ENCODE results near the gene SPDYE3.
"Not testable (repeated sequence)": the region's sequence is repeated elsewhere in the genome, so short reads cannot be mapped to it uniquely, and the experiment has no call there.

SPDYE3 gene

GRCh38 chr7:100348805-100349204, 41.3 kb downstream of the SPDYE3 start:
- DNase-seq (ENCODE audit: low read depth in 2 of 2, low spot score in 1 of 2) = no peak

DNA sequence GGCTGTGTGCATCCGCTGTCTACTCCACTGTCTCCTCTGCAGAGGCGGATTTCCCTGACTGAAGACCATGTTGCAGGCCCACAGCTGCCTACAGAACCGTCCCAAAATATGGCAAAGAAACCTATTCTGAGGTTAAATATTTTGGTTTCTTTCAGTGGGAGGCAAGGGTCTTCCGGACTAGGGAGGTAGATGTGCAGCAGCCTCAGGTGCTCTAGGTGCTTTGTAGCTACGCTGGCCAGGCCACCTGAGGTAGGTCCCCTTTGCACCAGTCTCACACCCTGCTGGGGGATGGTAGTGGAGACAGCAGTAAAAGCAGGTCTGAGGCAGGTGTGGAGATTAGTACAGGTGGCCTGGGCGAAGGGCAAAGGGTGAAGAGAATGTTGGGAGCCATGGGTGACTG, 42.3 kb downstream of the SPDYE3 start:
- DNase-seq (ENCODE audit: low read depth in 2 of 2, low spot score in 1 of 2) = no peak

- no peak for DNase-seq (ENCODE audit: low read depth in 2 of 2, low spot score in 1 of 2)
Measured at GRCh38 chr7:100351657-100352058, 44.2 kb downstream of the SPDYE3 start.

DNA sequence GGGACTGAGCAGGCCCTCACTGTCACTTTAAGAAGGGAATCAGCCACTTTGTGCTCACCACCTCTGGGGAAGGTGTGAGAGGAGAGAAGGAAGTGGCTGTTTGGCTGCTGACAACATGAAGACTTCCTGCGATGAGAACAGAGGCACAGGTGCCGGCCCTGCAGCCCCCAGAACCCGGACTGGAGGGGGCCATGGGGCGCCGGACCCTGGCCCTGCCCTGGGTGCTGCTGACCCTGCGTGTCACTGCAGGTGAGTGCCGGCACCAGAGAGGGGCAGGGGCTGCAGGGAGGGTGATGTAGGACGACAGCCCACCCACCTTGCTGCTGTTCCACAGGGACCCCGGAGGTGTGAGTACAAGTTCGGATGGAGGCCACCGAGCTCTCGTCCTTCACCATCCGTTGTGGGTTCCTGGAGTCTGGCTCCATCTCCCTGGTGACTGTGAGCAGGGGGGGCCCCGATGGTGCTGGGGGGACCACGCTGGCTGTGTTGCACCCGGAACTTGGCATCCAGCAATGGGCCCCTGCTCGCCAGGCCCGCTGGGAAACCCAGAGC, 44.8 kb downstream of the SPDYE3 start:
- not testable (repeated sequence) for DNase-seq (ENCODE audit: low read depth in 2 of 2, low spot score in 1 of 2)

GRCh38 chr7:100352984-100353684, 45.6 kb downstream of the SPDYE3 start:
- no peak for DNase-seq (ENCODE audit: low read depth in 2 of 2, low spot score in 1 of 2)

DNA sequence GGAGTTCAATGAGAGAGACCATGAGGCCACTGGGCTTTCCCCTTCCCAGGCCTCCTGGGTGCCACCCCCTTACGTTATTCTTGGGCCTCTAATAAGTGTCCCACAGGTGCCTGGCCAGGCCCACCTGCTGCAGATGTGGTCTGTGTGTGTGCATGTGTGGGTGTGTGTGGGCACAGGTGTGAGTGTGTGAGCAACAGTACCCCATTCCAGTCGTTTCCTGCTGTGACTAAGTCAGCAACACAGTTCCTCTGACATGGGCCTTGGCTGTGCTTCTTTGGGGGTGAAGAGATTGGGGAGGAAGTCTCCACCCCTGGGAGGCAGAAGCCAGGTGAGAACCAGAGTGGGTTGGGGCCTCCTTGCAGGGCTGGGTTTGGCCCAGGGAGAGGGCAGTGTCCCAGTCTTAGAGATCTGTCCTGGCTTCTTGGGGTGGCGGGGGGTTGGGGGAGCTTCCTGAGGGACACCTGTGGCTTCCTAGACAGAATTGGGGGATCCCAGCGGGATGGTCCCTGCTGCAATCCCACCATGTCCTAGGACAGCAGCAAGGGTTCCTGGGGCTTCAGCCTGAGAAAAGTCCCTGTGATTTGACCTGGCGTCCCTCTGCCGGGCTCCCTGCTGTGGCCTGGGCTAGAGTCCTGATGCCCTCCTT, 46.3 kb downstream of the SPDYE3 start:
- no peak for DNase-seq (ENCODE audit: low read depth in 2 of 2, low spot score in 1 of 2)

DNA sequence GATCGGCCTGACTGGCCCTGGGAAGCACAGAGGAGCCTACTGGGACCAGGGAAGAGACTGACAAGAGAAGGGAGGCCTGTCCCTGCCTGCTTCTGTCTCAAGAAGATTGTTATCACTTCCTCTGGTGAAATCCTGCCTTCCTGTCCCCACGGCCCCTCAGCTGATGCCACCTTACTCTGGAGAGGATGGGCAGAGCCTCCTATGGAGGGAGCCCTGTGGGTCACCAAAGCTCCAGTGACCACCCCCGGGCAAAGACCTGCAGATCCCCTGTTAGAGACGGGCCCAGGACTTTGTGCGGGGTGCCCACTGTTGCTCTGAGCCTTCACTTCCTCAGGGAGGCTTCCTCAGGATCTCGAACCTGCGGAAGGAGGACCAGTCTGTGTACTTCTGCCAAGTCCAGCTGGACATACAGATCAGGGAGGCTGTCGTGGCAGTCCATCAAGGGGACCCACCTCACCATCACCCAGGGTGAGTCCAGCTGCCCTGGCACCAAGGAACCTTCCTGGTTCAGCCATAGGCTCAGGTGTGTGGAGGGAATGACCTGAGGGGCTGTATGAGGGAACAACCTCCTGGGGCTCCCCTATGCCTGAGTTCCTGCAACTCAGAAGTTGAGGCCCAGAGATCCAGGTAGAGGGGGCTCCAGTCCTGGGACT, 49.0 kb downstream of the SPDYE3 start:
- no peak for DNase-seq (ENCODE audit: low read depth in 2 of 2, low spot score in 1 of 2)

- DNase-seq (ENCODE audit: low read depth in 2 of 2, low spot score in 1 of 2) = no peak
Measured at GRCh38 chr7:100357131-100357561, 49.6 kb downstream of the SPDYE3 start.

DNA sequence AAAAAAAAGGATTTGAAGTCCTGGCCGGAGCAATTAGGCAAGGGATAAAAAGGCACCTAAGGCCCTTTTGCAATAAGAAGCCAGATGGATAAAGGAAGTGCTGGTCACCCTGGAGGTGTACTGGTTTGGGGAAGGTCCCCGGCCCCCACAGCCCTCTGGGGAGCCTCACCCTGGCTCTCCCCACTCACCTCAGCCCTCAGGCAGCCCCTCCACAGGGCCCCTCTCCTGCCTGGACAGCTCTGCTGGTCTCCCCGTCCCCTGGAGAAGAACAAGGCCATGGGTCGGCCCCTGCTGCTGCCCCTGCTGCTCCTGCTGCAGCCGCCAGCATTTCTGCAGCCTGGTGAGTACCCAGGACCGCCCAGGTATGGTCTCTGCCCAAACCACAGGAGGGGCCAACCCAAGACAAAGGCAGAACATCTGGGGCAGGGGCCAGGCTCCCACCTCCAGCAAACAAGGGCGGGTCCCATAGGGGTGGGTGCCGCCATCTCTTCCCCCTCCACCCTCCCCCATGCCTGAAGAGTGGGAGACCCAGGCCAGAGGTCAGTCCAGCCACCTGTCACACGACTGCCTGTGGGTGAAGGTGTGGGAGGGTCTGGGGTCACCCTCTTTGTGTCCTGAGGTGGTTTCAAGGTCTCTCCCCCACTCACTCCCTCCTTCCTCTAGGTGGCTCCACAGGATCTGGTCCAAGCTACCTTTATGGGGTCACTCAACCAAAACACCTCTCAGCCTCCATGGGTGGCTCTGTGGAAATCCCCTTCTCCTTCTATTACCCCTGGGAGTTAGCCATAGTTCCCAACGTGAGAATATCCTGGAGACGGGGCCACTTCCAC, 50.7 kb downstream of the SPDYE3 start, which contains the start of gene PILRB:
Gene PILRB, plus strand, starts transcription at position 91 of the 830 bp plus-strand sequence. Its CDS starts 186 bp downstream, at position 277.
- no peak for DNase-seq (ENCODE audit: low read depth in 2 of 2, low spot score in 1 of 2)

- no peak for DNase-seq (ENCODE audit: low read depth in 2 of 2, low spot score in 1 of 2)
Measured at GRCh38 chr7:100358857-100359212, 51.3 kb downstream of the SPDYE3 start.

- DNase-seq (ENCODE audit: low read depth in 2 of 2, low spot score in 1 of 2) = no peak
Measured at GRCh38 chr7:100360135-100360854, 52.8 kb downstream of the SPDYE3 start.

DNA sequence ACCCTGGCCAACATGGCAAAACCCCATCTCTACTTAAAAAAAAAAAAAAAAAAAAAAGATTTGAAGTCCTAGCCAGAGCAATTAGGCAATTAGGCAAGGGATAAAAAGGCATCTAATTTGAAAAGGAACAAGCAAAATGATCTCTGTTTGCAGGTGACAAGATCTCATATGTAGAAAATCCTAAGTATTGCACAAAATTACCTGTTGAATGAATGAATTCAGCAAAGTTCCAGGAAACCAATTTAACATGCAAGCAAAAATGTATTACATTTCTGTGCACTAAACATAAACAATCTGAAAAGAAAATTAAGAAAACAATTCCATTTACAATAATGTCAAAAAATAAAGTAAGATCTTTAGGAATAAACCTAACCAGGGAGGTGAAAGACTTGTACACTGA, 55.6 kb downstream of the SPDYE3 start:
- no peak for DNase-seq (ENCODE audit: low read depth in 2 of 2, low spot score in 1 of 2)

DNA sequence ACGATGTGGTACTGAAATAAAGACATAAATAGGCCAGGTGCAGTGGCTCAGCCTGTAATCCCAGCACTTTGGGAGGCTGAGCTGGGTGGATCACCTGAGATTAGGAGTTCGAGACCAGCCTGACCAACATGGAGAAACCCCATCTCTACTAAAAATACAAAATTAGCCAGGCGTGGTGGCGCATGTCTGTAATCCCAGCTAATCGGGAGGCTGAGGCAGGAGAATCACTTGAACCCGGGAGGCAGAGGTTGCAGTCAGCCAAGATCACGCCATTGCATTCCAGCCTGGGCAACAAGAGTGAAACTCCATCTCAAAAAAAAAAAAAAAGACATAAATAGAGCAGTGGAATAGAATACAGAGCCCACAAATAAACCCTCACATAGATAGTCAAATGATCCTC, 56.3 kb downstream of the SPDYE3 start:
- DNase-seq (ENCODE audit: low read depth in 2 of 2, low spot score in 1 of 2) = not testable (repeated sequence)

DNA sequence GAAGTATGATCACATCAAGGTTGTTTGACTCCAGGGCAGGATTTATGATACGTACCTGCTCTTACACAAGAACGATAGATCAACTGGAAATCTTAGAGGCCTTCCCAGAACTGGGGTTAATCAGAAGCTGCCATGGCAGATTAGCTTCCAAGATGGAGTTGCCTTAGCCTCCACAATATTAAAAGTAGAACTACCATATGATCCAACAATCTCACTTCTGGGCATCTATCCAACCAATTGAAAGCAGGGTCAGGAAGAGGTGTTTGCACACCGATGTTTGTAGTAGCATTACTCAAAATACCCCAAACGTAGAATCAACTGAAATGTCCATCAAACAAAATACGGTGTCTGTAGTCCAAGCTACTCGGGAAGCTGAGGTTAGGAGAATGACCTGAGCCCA, 57.0 kb downstream of the SPDYE3 start:
- no peak for DNase-seq (ENCODE audit: low read depth in 2 of 2, low spot score in 1 of 2)

GRCh38 chr7:100365998-100366367, 58.5 kb downstream of the SPDYE3 start:
- DNase-seq (ENCODE audit: low read depth in 2 of 2, low spot score in 1 of 2) = not testable (repeated sequence)

GRCh38 chr7:100366411-100367250, 59.1 kb downstream of the SPDYE3 start:
- no peak for DNase-seq (ENCODE audit: low read depth in 2 of 2, low spot score in 1 of 2)

GRCh38 chr7:100367251-100367620, 59.7 kb downstream of the SPDYE3 start:
- DNase-seq (ENCODE audit: low read depth in 2 of 2, low spot score in 1 of 2) = no peak

DNA sequence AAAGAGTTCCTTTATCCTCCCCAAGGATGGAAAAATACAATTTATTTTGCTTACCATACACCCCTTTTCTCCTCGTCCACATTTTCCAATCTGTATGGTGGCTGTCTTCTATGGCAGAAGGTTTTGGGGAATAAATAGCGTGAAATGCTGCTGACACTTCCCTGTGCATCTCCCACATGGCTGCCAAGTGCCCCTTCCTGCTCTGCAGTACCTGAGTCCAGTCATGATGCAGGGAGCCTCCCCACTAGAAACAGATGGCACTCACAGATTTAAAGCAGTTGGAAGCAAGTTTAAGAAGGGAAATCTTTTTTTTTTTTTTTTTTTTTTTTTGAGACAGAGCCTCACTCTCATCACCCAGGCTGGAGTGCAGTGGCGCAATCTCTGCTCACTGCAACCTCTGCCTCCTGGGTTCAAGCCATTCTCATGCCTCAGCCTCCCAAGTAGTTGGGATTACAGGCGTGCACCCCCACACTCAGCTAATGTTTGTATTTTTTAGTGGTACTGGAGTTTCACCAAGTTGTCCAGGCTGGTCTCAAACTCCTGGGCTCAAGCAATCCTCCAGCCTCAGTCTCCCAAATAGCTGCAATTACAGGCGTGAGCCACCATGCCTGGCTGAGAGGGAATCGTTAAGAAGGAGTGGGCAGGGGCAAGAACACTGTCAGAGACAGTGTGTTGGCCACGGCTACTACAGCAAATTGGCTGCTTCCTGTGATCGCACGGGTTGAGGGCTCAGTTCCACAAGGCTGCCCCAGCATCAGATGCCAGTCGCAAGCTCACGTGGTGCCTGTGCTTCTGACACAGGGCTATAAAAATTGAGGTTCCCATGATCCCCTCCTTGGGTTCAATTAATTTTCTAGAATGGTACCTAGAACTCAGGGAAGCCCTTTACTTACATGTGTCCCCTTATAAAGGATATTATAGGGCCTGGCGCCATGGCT, 60.4 kb downstream of the SPDYE3 start:
- DNase-seq (ENCODE audit: low read depth in 2 of 2, low spot score in 1 of 2) = no peak

DNA sequence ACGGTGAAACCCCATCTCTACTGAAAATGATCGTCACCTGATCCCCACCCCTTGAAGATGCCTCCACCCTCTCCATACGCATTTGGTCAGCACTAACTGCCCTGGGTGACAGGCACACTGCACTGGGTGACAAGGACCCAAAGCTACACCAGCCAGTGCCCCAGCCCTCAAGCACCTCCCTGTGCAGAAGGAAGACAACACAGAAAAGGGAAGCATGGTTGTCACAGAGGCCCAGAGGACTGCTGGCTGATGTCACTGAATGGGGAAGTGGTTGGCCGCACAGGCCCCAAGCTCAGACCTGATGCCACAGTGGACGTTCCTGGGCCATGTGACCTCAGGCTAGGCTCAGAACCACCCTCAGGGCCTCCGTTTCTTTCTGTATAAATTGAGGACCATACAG, 61.6 kb downstream of the SPDYE3 start:
- peak in 1 of 2 donors; percentile 18 for DNase-seq (ENCODE audit: low read depth in 2 of 2, low spot score in 1 of 2)
